Left ventricle myocardium inferior (tissue), 1 donor: ENCODE results near the gene TTPAL. TPM values are rescaled to one million over a fixed set of nuclear protein-coding genes. Genes with fewer than 3 reads are reported as not detected.

Experiments used
- DNase-seq: peaks from one replicate; pipeline ENCODE4 v3.0.0-alpha.2; 2020
- H3K27ac ChIP-seq: fragments of 200-600 bp; replicated peaks from 2 replicates; pipeline ENCODE4 v1.8.0; 2021
- H3K27me3 ChIP-seq: fragments of 200-600 bp; 2 replicates; pipeline ENCODE4 v1.8.0; 2021; ENCODE audit warnings: low read depth
- H3K36me3 ChIP-seq: fragments of 200-600 bp; 2 replicates; pipeline ENCODE4 v1.8.0; 2021
- H3K4me1 ChIP-seq: fragments of 200-600 bp; 2 replicates; pipeline ENCODE4 v1.8.0; 2021
- H3K4me3 ChIP-seq: fragments of 200-600 bp; 2 replicates; pipeline ENCODE4 v1.8.0; 2021; ENCODE audit warnings: mild to moderate bottlenecking, moderate library complexity
- H3K9me3 ChIP-seq: fragments of 200-600 bp; replicated peaks from 2 replicates; pipeline ENCODE4 v1.8.0; 2021
- CTCF ChIP-seq: fragments of 200-600 bp; IDR thresholded peaks from 2 replicates; pipeline ENCODE4 v1.8.0; 2021; ENCODE audit warnings: antibody characterized with exemption, mild to moderate bottlenecking, borderline replicate concordance
- intact Hi-C: fragments of 100-400 bp; cut with micrococcal nuclease; formaldehyde crosslinking; loops from one replicate; pipeline ENCODE4 v1.11.0; 2022
- total RNA-seq: library from RNA; stranded (reverse); fragmentation: NEBNext Ultra II Directional; extraction: Animal tissue kit (Norgen Biotek cat#: 25700); gene quantifications from one replicate; pipeline ENCODE4 v1.2.1, GENCODE V29; 2021
- donor health status: DM: no; HTN: yes; CAD: no; lungs with severe emphysema.

Gene TTPAL
- total RNA-seq, 1 donor from 2014 or later = 4.5 TPM

DNA sequence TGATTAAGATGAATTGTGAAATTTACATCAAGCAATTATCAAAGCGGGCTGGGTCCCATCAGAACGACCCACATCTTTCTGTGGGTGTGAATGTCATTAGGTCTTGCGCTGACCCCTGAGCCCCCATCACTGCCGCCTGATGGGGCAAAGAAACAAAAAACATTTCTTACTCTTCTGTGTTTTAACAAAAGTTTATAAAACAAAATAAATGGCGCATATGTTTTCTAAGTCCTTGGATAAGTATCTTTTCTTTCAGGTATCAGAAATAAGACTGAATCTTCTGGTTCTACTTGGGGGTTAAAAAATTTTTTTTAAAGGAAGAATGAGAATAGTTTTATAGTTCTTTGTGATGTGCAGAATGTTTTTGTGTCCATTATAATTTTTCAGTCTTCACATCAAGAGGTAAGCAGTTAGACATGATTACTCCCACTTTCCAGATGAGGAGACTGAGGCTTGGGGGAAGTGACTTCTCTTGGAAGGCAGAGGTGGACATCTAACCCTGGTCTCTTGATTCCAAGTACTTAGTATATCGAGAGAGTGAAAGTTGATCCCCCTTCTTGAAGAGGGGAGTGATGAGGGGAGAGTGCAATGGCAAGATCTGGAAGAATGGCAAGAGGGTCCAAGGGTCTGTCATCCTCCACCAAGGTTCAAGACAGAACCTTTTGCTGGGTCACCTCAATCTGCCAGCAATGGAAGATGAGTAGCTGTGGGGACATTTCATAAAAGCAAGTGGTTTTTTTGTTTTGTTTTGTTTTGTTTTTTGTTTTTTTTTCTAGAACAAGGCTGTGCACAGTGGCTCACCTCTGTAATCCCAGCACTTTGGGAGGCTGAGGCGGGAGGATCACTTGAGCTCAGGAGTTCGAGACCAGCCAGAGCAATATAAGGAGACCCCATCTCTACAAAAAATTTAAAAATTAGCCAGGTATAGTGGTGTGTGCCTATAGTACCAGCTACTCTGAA lies 42.8 kb upstream of the TTPAL start:
- intact Hi-C loops = no loop called here
- DNase-seq = no peak
- Histone ChIP-seq H3K4me3 (no peak overlapping the region), H3K27ac (no peak overlapping the region), H3K9me3 (no peaks in the 10 kb centered on the region), H3K4me1 (no peaks in the 10 kb centered on the region), H3K27me3 (peaks cover 50% of the 10 kb centered on the region), H3K36me3 (no peaks in the 10 kb centered on the region)
- TF ChIP-seq CTCF = no peak

DNA sequence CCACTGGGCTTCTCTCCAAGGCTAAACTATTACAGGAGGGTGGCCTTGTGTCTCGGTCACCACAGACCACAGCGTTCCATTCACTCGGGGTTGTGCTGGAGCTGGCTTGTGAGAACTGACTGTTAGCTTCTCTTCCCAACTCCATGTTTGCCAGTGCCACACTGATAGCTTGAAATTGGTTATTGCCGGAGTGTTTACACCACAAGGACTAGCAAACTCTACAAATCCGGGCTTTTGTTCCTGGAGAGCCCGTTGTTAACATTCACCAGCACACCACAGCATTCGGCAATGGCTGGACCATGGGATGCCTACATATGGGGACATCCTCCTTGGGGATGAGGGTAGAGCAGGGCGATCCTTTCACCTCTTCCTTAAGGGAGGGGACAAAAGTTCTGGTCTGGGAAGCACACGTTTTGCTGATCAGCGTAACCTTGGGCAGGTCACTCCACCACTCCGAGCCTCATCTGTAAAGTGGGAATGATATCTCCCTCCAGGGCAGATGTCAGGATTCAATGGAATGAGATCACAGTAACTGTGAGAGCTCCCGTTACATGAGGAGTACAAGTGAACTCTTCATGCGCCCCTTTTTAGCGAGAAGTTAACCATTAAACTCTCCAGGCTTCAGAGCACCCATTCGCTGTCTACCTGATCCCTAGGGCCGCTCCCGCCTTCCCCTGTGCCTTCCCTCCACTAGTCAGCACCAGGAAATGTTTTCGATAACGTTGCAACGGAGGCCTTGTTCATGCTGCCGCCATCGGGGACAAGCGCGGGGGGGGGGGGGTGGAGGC lies 41.7 kb upstream of the TTPAL start:
- TF ChIP-seq CTCF = no peak
- H3K36me3 ChIP-seq = no peaks in the 10 kb centered on the region
- no peaks in the 10 kb centered on the region for H3K9me3 ChIP-seq
- no peak overlapping the region for H3K4me3 ChIP-seq
- intact Hi-C loops = no loop called here
- peaks cover 43% of the 10 kb centered on the region for H3K27me3 ChIP-seq
- no peak overlapping the region for H3K27ac ChIP-seq
- no peak for DNase-seq
- H3K4me1 ChIP-seq = no peaks in the 10 kb centered on the region

DNA sequence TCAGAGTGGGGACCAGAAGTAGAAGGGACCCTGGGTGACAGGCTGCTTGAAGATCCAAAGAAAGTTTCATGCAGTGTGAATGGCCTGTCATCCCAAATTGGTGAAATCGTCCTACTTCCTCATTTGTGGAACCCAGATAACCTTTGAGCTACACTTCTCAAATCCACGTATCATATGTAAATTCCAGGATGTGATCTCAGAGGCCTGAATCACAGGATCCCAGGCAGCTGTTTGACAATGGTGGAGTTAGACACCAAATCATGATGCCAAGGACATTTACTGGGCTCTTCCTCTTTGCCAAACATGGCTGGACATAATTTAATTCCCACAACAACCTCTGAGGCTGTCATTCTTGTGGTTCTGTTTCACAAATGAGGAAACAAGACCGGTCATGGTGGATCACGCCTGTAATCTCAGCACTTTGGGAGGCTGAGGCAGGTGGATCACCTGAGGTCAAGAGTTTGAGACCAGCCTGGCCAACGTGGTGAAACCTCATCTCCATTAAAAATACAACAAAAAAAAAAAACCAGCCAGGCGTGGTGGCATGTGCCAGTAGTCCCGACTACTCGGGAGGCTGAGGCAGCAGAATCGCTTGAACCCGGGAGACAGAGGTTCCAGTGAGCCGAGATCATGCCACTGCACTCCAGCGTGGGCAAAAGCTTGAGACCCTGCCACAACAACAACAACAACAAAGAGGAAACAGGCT lies 39.9 kb upstream of the TTPAL start:
- intact Hi-C loops = no loop called here
- DNase-seq = no peak
- Histone ChIP-seq H3K36me3 (no peaks in the 10 kb centered on the region), H3K27ac (no peak overlapping the region), H3K9me3 (no peaks in the 10 kb centered on the region), H3K4me3 (no peak overlapping the region), H3K4me1 (no peaks in the 10 kb centered on the region), H3K27me3 (peaks cover 28% of the 10 kb centered on the region)
- TF ChIP-seq CTCF = no peak

DNA sequence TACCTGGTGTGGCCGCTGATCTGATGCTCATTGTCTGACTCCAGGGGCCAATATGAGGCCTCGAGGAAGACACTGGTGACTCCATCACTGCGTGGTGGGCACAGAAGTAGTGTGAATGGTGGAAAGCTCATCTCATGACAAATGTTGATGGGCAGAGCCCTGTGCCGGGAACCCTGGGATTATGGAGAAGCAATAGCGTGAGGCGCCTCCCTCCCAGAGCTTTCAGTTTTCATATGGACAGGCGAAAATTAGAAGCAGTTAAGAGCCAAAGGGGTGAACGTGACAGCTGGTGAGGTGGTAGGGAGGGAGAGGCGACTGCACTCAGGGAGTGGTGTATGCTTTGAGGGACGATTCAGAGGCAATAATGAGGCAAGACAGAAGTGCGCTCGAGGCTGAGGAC lies 39.3 kb upstream of the TTPAL start:
- no peak overlapping the region for H3K27ac ChIP-seq
- H3K4me3 ChIP-seq = no peak overlapping the region
- DNase-seq = no peak
- TF ChIP-seq CTCF = no peak
- H3K27me3 ChIP-seq = peaks cover 22% of the 10 kb centered on the region
- intact Hi-C loops = no loop called here
- H3K9me3 ChIP-seq = no peaks in the 10 kb centered on the region
- H3K36me3 ChIP-seq = no peaks in the 10 kb centered on the region
- no peaks in the 10 kb centered on the region for H3K4me1 ChIP-seq

DNA sequence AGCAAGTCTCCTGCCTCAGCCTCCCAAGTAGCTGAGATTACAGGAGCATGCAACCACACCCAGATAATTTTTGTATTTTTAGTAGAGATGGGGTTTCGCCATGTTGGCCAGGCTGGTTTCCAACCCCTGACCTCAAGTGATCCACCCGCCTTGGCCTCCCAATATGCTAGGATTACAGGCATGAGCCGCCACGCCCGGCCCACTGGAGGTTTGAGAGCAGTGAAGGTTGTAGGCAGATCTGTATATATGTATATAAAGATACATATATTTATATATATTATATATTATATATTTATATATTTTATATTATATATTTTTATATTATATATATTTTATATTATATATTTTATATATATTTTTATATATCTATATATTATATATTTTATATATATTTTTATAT lies 38.2 kb upstream of the TTPAL start:
- TF ChIP-seq CTCF = no peak
- no peak for DNase-seq
- Histone ChIP-seq H3K27ac (no peak overlapping the region), H3K4me3 (no peak overlapping the region), H3K9me3 (no peaks in the 10 kb centered on the region), H3K36me3 (no peaks in the 10 kb centered on the region), H3K27me3 (peaks cover 19% of the 10 kb centered on the region), H3K4me1 (no peaks in the 10 kb centered on the region)
- intact Hi-C loops = no loop called here
